Erythroblast (primary cell): ENCODE results near the gene SUGT1.

Source experiments
- GATA1 ChIP-seq: IDR thresholded peaks from 2 replicates; pipeline ENCODE4 v1.6.1; 2011; ENCODE audit warnings: low read depth, mild to moderate bottlenecking, control low read depth, low read length, moderate library complexity
- POLR2A ChIP-seq: IDR thresholded peaks from 2 replicates; pipeline ENCODE4 v1.6.1; 2011; ENCODE audit warnings: mild to moderate bottlenecking, low read length

DNA sequence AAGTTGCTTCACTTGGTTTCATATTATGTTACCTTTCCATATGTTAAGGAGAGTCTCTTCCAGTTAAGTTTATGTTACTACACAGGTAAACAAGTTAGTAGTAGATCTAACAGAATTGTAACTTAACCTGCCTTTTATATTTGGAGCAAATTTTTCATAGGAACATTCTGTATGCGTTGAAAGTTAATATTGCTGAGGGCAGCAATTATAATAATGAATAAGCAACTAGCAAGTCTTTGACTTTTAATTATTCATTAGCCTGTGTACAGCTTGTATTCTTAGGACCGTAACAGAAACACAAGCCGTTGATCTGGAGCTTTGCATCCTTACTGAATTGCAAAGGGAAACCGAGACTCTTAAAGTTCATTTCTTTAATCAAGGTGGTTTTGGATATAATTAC is 11.6 kb downstream of the SUGT1 start:
- TF ChIP-seq POLR2A: no peak
- TF ChIP-seq GATA1: no peak
